ENCODE data around the gene MAST3. TPM values are rescaled to one million over a fixed set of nuclear protein-coding genes. Genes with fewer than 3 reads are reported as not detected.

The MAST3 gene
- total and polyA plus RNA-seq, 2 of the 13 experiments (the other 11 are each of a cell fraction or from before 2014, with no cell fraction given), result 4.1 to 4.6 TPM

- TF ChIP-seq UBTF (CRISPR knock-in tag; IDR thresholded peaks at IDR 0.05), result peak; percentile 60
- peak; percentile 65 for TF ChIP-seq SAP130 (CRISPR knock-in tag; IDR thresholded peaks at IDR 0.05; ENCODE audit: low read depth)
- TF ChIP-seq ATF7 (IDR thresholded peaks at IDR 0.05), result no peak
- TF ChIP-seq ATF7 (CRISPR knock-in tag; IDR thresholded peaks at IDR 0.05), result no peak
- 0 out of 2 replicates have a peak, but pooled peaks have one; percentile 33 for TF ChIP-seq PAWR (CRISPR knock-in tag; IDR thresholded peaks at IDR 0.05; ENCODE audit: borderline replicate concordance)
- 0 out of 2 replicates have a peak, but pooled peaks have one; percentile 32 for TF ChIP-seq ZNF678 (CRISPR knock-in tag; IDR thresholded peaks at IDR 0.05)
- 0 out of 2 replicates have a peak, but pooled peaks have one; percentile 3 for TF ChIP-seq THYN1 (CRISPR knock-in tag; IDR thresholded peaks at IDR 0.05; ENCODE audit: borderline replicate concordance, low read depth)
- TF ChIP-seq GRHL1 (CRISPR knock-in tag; conservative IDR thresholded peaks at IDR 0.05), result no peak
- TF ChIP-seq ZNF256 (CRISPR knock-in tag; conservative IDR thresholded peaks at IDR 0.05), result 0 out of 2 replicates have a peak, but pooled peaks have one; percentile 55
- TF ChIP-seq ZFP90 (CRISPR knock-in tag; IDR thresholded peaks at IDR 0.05; ENCODE audit: borderline replicate concordance), result peak; percentile 93; the same call in 1 of the 2 replicates
- TF ChIP-seq PREB (CRISPR knock-in tag; IDR thresholded peaks at IDR 0.05), result peak; percentile 14; the same call in 1 of the 2 replicates
- TF ChIP-seq HOXA3 (CRISPR knock-in tag; IDR thresholded peaks at IDR 0.05), result peak; percentile 80
- no peak for TF ChIP-seq SOX5 (CRISPR knock-in tag; IDR thresholded peaks at IDR 0.05; ENCODE audit: borderline replicate concordance)
- TF ChIP-seq ZNF691 (CRISPR knock-in tag; IDR thresholded peaks at IDR 0.05; ENCODE audit: borderline replicate concordance, low read depth), result no peak
- TF ChIP-seq ZNF768 (CRISPR knock-in tag; IDR thresholded peaks at IDR 0.05), result peak; percentile 34; the same call in 1 of the 2 replicates
- TF ChIP-seq RBM39 (IDR thresholded peaks at IDR 0.05; ENCODE audit: low read depth, low read length, poor library complexity, severe bottlenecking), result peak; percentile 88
- TF ChIP-seq ARNTL (CRISPR knock-in tag; IDR thresholded peaks at IDR 0.05), result peak; percentile 46; the same call in 1 of the 2 replicates
- TF ChIP-seq DR1 (CRISPR knock-in tag; IDR thresholded peaks at IDR 0.05), result peak; percentile 83
- peak; percentile 66; the same call in 1 of the 2 replicates for TF ChIP-seq ATF7-NPFF (CRISPR knock-in tag; IDR thresholded peaks at IDR 0.05; ENCODE audit: low read depth)
- peak; percentile 39; the same call in 1 of the 2 replicates for TF ChIP-seq PHF8 (CRISPR knock-in tag; IDR thresholded peaks at IDR 0.05)
- 0 out of 2 replicates have a peak, but pooled peaks have one; percentile 22 for TF ChIP-seq KLF6 (CRISPR knock-in tag; IDR thresholded peaks at IDR 0.05)
- TF ChIP-seq YY1 (IDR thresholded peaks at IDR 0.05; ENCODE audit: insufficient read depth, insufficient replicate concordance, low read depth, low read length), result peak; percentile 17
- no peak for TF ChIP-seq PHF20 (CRISPR knock-in tag; IDR thresholded peaks at IDR 0.05)
Measured at GRCh38 chr19:18173572-18174288, 76.2 kb downstream of the MAST3 start, which contains the start of gene IFI30 (continued).

Measured in HepG2 (cell line).